IMR-90 (cell line): ENCODE measurements around the gene CD2AP. TPM values are rescaled to one million over a fixed set of nuclear protein-coding genes. Genes with fewer than 3 reads are reported as not detected.

Source experiments
- ATAC-seq: fragments of 200-7000 bp; cut with Tn5 transposase; 2 replicates; pipeline ENCODE4 v1.9.1; 2020; ENCODE audit warnings: low read depth, mild to moderate bottlenecking, moderate library complexity
- BruUV-seq: library from RNA; stranded (reverse); fragments of 400-500 nt; replicated peaks from 2 replicates; lab custom pipeline; 2021; lab: Mats Ljungman, UMichigan
- CTCF ChIA-PET: fragments of 300-600 bp; formaldehyde crosslinking; extraction: SDS; loops from one replicate; lab custom pipeline; 2021; ENCODE audit warnings: antibody characterized with exemption; lab: Yijun Ruan, JAX
- POLR2A ChIA-PET: fragments of 300-600 bp; sonication (Branson Sonifier 250); formaldehyde crosslinking; loops from one replicate; lab custom pipeline; 2022; ENCODE audit warnings: antibody characterized with exemption; ENCODE audit not compliant: unreplicated experiment; lab: Charles Lee
- DNase-seq: peaks from one replicate; pipeline ENCODE4 v3.0.0; 2013
- H2AFZ ChIP-seq: replicated peaks from 2 replicates; pipeline ENCODE3; 2013; ENCODE audit warnings: low read length, mild to moderate bottlenecking; ENCODE audit not compliant: poor library complexity
- H2AK5ac ChIP-seq: 2 replicates; pipeline ENCODE4 v1.6.1; 2013; ENCODE audit warnings: low read depth, low read length, inconsistent platforms
- H2AK9ac ChIP-seq: replicated peaks from 2 replicates; pipeline ENCODE3; 2013; ENCODE audit warnings: mild to moderate bottlenecking, low read depth, low read length, moderate library complexity; ENCODE audit not compliant: poor library complexity
- H2BK120ac ChIP-seq: 2 replicates; pipeline ENCODE4 v1.6.1; 2013; ENCODE audit warnings: low read depth, low read length, inconsistent platforms
- H2BK15ac ChIP-seq: 3 replicates; pipeline ENCODE4 v1.6.1; 2013; ENCODE audit warnings: low read depth, low read length, inconsistent platforms
- H2BK20ac ChIP-seq: 2 replicates; pipeline ENCODE4 v1.6.1; 2013; ENCODE audit warnings: low read depth, mild to moderate bottlenecking, inconsistent platforms, low read length, moderate library complexity
- H2BK5ac ChIP-seq: 2 replicates; pipeline ENCODE4 v1.6.1; 2013; ENCODE audit warnings: mild to moderate bottlenecking, low read depth, low read length, inconsistent platforms; ENCODE audit not compliant: poor library complexity, severe bottlenecking
- H3K14ac ChIP-seq: replicated peaks from 2 replicates; pipeline ENCODE4 v1.6.1; 2013; ENCODE audit warnings: low read depth, low read length, inconsistent platforms
- H3K18ac ChIP-seq: 2 replicates; pipeline ENCODE4 v1.6.1; 2013; ENCODE audit warnings: low read depth, low read length, control low read depth
- H3K23ac ChIP-seq: 2 replicates; pipeline ENCODE4 v1.6.1; 2013; ENCODE audit warnings: low read depth, low read length, inconsistent platforms
- H3K27ac ChIP-seq: 2 replicates; pipeline ENCODE4 v1.5.1; 2013; ENCODE audit warnings: mild to moderate bottlenecking, control low read depth, low read length; ENCODE audit not compliant: insufficient read depth
- H3K27me3 ChIP-seq: 2 replicates; pipeline ENCODE4 v1.6.1; 2013; ENCODE audit warnings: low read length; ENCODE audit not compliant: control insufficient read depth, insufficient read depth
- H3K36me3 ChIP-seq: 2 replicates; pipeline ENCODE4 v1.6.1; 2013; ENCODE audit warnings: low read length, mixed read lengths; ENCODE audit not compliant: control insufficient read depth, insufficient read depth
- H3K4ac ChIP-seq: 2 replicates; pipeline ENCODE4 v1.6.1; 2013; ENCODE audit warnings: low read depth, low read length, inconsistent platforms
- H3K4me1 ChIP-seq: 2 replicates; pipeline ENCODE4 v1.6.1; 2013; ENCODE audit warnings: low read length, mixed read lengths; ENCODE audit not compliant: control insufficient read depth, insufficient read depth
- H3K4me2 ChIP-seq: 2 replicates; pipeline ENCODE4 v1.6.1; 2013; ENCODE audit warnings: low read depth, mild to moderate bottlenecking, control low read depth, low read length, moderate library complexity
- H3K4me3 ChIP-seq: 2 replicates; pipeline ENCODE4 v1.5.1; 2013; ENCODE audit warnings: low read depth, mild to moderate bottlenecking, control low read depth, low read length, moderate library complexity; ENCODE audit not compliant: insufficient read depth
- H3K56ac ChIP-seq: 2 replicates; pipeline ENCODE4 v1.6.1; 2013; ENCODE audit warnings: low read length, inconsistent platforms; ENCODE audit not compliant: insufficient read depth; ENCODE audit errors: extremely low read depth
- H3K79me1 ChIP-seq, 2 experiments: 2 replicates each; pipeline ENCODE4 v1.6.1; 2013; ENCODE audit warnings: low read length in 2 of 2, inconsistent platforms in 1 of 2, low read depth in 1 of 2
- H3K9ac ChIP-seq: 2 replicates; pipeline ENCODE4 v1.6.1; 2013; ENCODE audit warnings: low read depth, low read length, control low read depth
- H3K9me1 ChIP-seq: 2 replicates; pipeline ENCODE4 v1.6.1; 2013; ENCODE audit warnings: low read length, inconsistent platforms; ENCODE audit not compliant: insufficient read depth
- H3K9me3 ChIP-seq: 2 replicates; pipeline ENCODE4 v1.6.1; 2013; ENCODE audit warnings: low read length; ENCODE audit not compliant: control insufficient read depth, insufficient read depth
- H4K20me1 ChIP-seq: 2 replicates; pipeline ENCODE4 v1.6.1; 2013; ENCODE audit warnings: low read length, inconsistent platforms; ENCODE audit not compliant: insufficient read depth
- H4K5ac ChIP-seq: 2 replicates; pipeline ENCODE4 v1.6.1; 2013; ENCODE audit warnings: mild to moderate bottlenecking, low read depth, low read length, control low read depth
- H4K8ac ChIP-seq, 2 experiments: 2 replicates each; pipeline ENCODE4 v1.6.1; 2013; ENCODE audit warnings: low read depth in 2 of 2, low read length in 2 of 2, control low read depth in 1 of 2, inconsistent platforms in 1 of 2
- H4K91ac ChIP-seq: 2 replicates; pipeline ENCODE4 v1.6.1; 2013; ENCODE audit warnings: low read depth, low read length, inconsistent platforms; ENCODE audit not compliant: insufficient read depth
- WGBS, 2 experiments: methylation state at CpG; one replicate each; pipeline versions ENCODE4 v1.1.5 to v1.1.7; 2013; ENCODE audit warnings: missing lambda C conversion rate in 2 of 2; ENCODE audit not compliant: insufficient read length in 1 of 2; ENCODE audit errors: extremely low coverage in 2 of 2; 5-methylcytosine and 5-hydroxymethylcytosine counted together
- dilution Hi-C: fragments of 300-500 bp; cut with HindIII; formaldehyde crosslinking; loops from one replicate; pipeline ENCODE4 v1.14.3; 2018; ENCODE audit warnings: low sequenced_read_pairs; ENCODE audit not compliant: unreplicated experiment
- in situ Hi-C: fragments of 300-500 bp; cut with MboI; formaldehyde crosslinking; loops from 3 replicates; pipeline ENCODE4 v1.14.3; 2019; ENCODE audit warnings: low sequenced_read_pairs, inconsistent platforms, mixed read lengths
- intact Hi-C: fragments of 100-400 bp; cut with micrococcal nuclease; formaldehyde crosslinking; loops from 2 replicates; pipeline ENCODE4 v1.10.0; 2022
- polyA plus RNA-seq, 3 experiments: library from polyadenylated mRNA; depleted of rRNA; stranded (reverse); fragments of >200 nt; gene quantifications; 2 replicates each; pipeline ENCODE4 v1.2.3, GENCODE V29; 2012; ENCODE audit warnings: low replicate concordance in 1 of 3
- total RNA-seq: library from RNA; depleted of rRNA; stranded (reverse); fragments of >200 nt; gene quantifications from 2 replicates; pipeline ENCODE4 v1.2.3, GENCODE V29; 2012
- TF ChIP-seq, protein P1 (sequence below): conservative IDR thresholded peaks from 2 replicates; pipeline ENCODE4 v1.5.1; 2012; ENCODE audit warnings: mild to moderate bottlenecking, low read depth, low read length, improper control_type of control experiment

The CD2AP gene
- total and polyA plus RNA-seq, 2 of the 4 experiments (the other 2 are of a cell fraction) = 5.3 to 7.5 TPM

DNA sequence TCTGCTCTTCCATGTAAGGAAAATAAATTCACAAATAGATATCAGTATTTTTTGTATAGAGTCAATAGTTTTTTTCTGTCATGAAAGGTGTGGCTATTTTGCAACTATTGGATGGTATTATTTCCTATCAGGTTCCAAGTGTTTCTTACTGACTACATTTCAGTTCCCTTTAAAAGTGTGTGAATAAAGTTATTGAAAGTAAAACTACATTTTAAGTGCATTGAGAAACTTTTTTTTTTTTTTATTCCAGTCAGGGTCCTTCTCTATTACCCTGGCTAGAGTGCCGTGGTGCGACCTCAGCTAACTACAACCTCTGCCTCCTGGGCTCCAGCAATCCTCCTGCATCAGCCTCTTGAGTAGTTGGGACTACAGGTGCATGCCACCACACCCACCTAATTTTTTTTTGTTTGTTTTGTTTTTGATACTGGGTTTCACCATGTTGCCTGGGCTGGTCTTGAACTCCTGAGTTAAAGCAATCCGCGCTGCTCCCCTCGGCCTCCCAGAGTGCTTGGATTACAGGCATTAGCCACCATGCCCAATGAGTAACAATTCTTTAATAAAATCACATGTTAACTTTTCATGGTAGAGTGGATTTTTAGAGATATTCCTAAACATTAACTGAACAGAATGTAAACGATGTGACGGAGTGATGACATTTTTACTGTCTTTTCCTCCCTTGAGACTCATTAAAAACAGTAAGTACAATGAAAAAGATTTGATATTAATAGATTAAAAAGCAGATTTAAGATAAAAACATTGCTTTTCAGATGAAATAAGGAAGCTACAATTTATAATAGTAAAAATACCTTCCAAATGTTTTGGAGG is 151.1 kb downstream of the CD2AP start:
- no CpG with 5 or more reads among the region's 7 CpGs for WGBS, 2 experiments
- Histone ChIP-seq H2BK120ac (no peak overlapping the region), H3K79me1 (no peaks in the 10 kb centered on the region), H3K4me3 (no peak overlapping the region), H3K36me3 (no peaks in the 10 kb centered on the region), H4K91ac (no peak overlapping the region), H3K4ac (no peak overlapping the region), H3K23ac (no peak overlapping the region), H3K18ac (no peak overlapping the region), H3K56ac (no peak overlapping the region), H3K9me1 (no peaks in the 10 kb centered on the region), H4K20me1 (no peaks in the 10 kb centered on the region), H3K9me3 (no peaks in the 10 kb centered on the region), H2BK5ac (no peak overlapping the region), H3K4me2 (no peak overlapping the region), H2BK20ac (no peak overlapping the region), H3K27ac (no peak overlapping the region), H4K8ac (no peak overlapping the region), H3K9ac (no peak overlapping the region), H2AK5ac (no peak overlapping the region), H2BK15ac (no peak overlapping the region), H2AFZ (no peak overlapping the region), H2AK9ac (no peak overlapping the region), H3K4me1 (no peaks in the 10 kb centered on the region), H3K27me3 (no peaks in the 10 kb centered on the region), H4K5ac (no peak overlapping the region), H3K14ac (no peak overlapping the region)
- CTCF ChIA-PET = no interaction called here
- TF ChIP-seq, protein P1, sequence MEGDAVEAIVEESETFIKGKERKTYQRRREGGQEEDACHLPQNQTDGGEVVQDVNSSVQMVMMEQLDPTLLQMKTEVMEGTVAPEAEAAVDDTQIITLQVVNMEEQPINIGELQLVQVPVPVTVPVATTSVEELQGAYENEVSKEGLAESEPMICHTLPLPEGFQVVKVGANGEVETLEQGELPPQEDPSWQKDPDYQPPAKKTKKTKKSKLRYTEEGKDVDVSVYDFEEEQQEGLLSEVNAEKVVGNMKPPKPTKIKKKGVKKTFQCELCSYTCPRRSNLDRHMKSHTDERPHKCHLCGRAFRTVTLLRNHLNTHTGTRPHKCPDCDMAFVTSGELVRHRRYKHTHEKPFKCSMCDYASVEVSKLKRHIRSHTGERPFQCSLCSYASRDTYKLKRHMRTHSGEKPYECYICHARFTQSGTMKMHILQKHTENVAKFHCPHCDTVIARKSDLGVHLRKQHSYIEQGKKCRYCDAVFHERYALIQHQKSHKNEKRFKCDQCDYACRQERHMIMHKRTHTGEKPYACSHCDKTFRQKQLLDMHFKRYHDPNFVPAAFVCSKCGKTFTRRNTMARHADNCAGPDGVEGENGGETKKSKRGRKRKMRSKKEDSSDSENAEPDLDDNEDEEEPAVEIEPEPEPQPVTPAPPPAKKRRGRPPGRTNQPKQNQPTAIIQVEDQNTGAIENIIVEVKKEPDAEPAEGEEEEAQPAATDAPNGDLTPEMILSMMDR = no peak
- intact Hi-C loops = no loop called here
- dilution Hi-C loops = no loop called here
- BruUV-seq = no TSS peak
- ATAC-seq (no peak), DNase-seq (no peak)
- POLR2A ChIA-PET = no interaction called here
- in situ Hi-C loops = no loop called here
